Adrenal gland (tissue), 5 donors: Measurements from ENCODE around the gene PAPOLA.

Source experiments
- POLR2A ChIP-seq, 2 donors: fragments of 450-650 bp; IDR thresholded peaks; one replicate each; pipeline ENCODE4 v1.6.1; 2017; ENCODE audit warnings: antibody characterized with exemption in 2 of 2, mild to moderate bottlenecking in 2 of 2, moderate library complexity in 1 of 2
- TF ChIP-seq, protein P1 (sequence below), 6 experiments: fragments of 450-650 bp in 4 of 6; fragments of 200-600 bp in 2 of 6; sonication (generic) in 1 of 6; IDR thresholded peaks; 1 replicate in 5 of 6; 2 replicates in 1 of 6; pipeline versions ENCODE4 v1.5.1 to v1.8.0; 2016 to 2021; ENCODE audit warnings: antibody characterized with exemption in 6 of 6, mild to moderate bottlenecking in 2 of 6, moderate library complexity in 1 of 6
- donor health status: DM: no; HTN: no; CAD: no.

DNA sequence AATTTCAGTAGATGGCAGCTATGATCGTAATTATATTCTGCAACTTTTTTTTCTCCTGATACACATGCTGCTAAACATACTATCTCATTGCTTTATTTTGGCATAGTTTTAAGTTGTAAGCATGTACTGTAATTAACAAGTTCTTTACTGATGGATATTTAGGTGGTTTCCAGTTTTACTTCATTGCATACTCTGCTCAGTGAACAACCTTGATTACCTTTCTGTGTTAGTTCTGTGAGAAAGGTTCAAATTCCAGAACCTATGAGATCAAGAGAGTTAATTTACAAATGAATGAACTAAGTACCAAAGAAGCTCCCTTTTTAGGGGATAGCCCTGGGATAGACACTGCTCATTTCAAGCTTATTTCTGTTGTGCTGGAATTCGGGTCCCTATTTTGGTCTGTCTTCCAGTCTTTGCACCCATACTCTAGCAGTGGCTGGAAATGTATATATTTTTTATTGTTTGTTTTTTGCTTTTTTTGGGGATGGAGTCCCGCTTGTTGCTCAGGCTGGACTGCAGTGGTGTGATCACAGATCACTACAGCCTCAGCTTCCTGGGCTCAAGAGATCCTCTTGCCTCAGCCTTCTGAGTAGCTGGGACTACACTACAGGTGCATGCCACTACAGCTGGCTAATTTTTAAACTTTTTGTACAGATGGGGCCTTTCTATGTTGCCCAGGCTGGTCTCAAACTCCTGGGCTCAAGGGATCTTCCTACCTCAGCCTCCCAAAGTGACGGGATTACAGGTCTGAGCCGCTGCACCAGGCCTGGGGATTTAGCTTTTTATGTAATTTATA lies 10.6 kb downstream of the PAPOLA start:
- no peak for TF ChIP-seq POLR2A (IDR thresholded peaks at IDR 0.05)
- TF ChIP-seq, protein P1, sequence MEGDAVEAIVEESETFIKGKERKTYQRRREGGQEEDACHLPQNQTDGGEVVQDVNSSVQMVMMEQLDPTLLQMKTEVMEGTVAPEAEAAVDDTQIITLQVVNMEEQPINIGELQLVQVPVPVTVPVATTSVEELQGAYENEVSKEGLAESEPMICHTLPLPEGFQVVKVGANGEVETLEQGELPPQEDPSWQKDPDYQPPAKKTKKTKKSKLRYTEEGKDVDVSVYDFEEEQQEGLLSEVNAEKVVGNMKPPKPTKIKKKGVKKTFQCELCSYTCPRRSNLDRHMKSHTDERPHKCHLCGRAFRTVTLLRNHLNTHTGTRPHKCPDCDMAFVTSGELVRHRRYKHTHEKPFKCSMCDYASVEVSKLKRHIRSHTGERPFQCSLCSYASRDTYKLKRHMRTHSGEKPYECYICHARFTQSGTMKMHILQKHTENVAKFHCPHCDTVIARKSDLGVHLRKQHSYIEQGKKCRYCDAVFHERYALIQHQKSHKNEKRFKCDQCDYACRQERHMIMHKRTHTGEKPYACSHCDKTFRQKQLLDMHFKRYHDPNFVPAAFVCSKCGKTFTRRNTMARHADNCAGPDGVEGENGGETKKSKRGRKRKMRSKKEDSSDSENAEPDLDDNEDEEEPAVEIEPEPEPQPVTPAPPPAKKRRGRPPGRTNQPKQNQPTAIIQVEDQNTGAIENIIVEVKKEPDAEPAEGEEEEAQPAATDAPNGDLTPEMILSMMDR (IDR thresholded peaks at IDR 0.05) = no peak
